B cell (primary cell): ENCODE data around the gene ATRNL1. TPM values are rescaled to one million over a fixed set of nuclear protein-coding genes. Genes with fewer than 3 reads are reported as not detected.
"Not testable (repeated sequence)": the region's sequence is repeated elsewhere in the genome, so short reads cannot be mapped to it uniquely, and the experiment has no call there.

Source experiments
- ATAC-seq: fragments of 200-7000 bp; cut with Tn5 transposase; one replicate; pipeline ENCODE4 v1.10.0; 2021; ENCODE audit warnings: low read depth, mild to moderate bottlenecking, moderate number of reproducible peaks, moderate library complexity
- CTCF ChIA-PET: fragments of 350-600 bp; sonication (Branson Sonifier 250); formaldehyde crosslinking; loops from one replicate; lab custom pipeline; 2021; ENCODE audit warnings: antibody characterized with exemption, inconsistent platforms; lab: Charles Lee
- POLR2A ChIA-PET: fragments of 350-600 bp; sonication (Branson Sonifier 250); formaldehyde crosslinking; loops from one replicate; lab custom pipeline; 2021; ENCODE audit warnings: antibody characterized with exemption; lab: Charles Lee
- DNase-seq: peaks from one replicate; pipeline ENCODE4 v3.0.0; 2013
- H2AFZ ChIP-seq: 2 replicates; pipeline ENCODE4 v1.6.1; 2012; ENCODE audit warnings: mild to moderate bottlenecking, low read depth, low read length; ENCODE audit not compliant: insufficient read depth, poor library complexity, severe bottlenecking
- H3K27ac ChIP-seq, 2 donors: 1 replicate in 1 of 2; 2 replicates in 1 of 2; pipeline ENCODE4 v1.5.1; 2012 to 2013; ENCODE audit warnings: low read length in 2 of 2, mild to moderate bottlenecking in 2 of 2, moderate library complexity in 1 of 2
- H3K27me3 ChIP-seq, 4 experiments: fragments of 200-600 bp in 1 of 4; sonication (generic) in 1 of 4; replicated peaks in 1 of 4; 1 replicate in 2 of 4; 2 replicates in 2 of 4; pipeline versions ENCODE4 v1.6.1 to v1.7.0; 2013 to 2016; ENCODE audit warnings: low read length in 3 of 4, mild to moderate bottlenecking in 2 of 4, mixed read lengths in 1 of 4, moderate library complexity in 1 of 4; ENCODE audit not compliant: insufficient read depth in 4 of 4, control insufficient read depth in 3 of 4; ENCODE audit errors: control extremely low read depth in 1 of 4
- H3K36me3 ChIP-seq, 2 experiments: replicated peaks in 1 of 2; 1 replicate in 1 of 2; 2 replicates in 1 of 2; pipeline versions ENCODE4 v1.6.1 to v1.7.1; 2013; ENCODE audit warnings: low read length in 1 of 2; ENCODE audit not compliant: insufficient read depth in 2 of 2, control insufficient read depth in 1 of 2; ENCODE audit errors: control extremely low read depth in 1 of 2, extremely low read depth in 1 of 2
- H3K4me1 ChIP-seq, 2 donors: fragments of 200-600 bp in 1 of 2; sonication (generic) in 1 of 2; 1 replicate in 1 of 2; 2 replicates in 1 of 2; pipeline versions ENCODE4 v1.5.1 to v1.6.1; 2013 to 2017; ENCODE audit warnings: low read length in 2 of 2; ENCODE audit not compliant: control insufficient read depth in 2 of 2, insufficient read depth in 2 of 2
- H3K4me2 ChIP-seq: replicated peaks from 2 replicates; pipeline ENCODE3; 2012; ENCODE audit warnings: mild to moderate bottlenecking, low read depth, low read length; ENCODE audit not compliant: poor library complexity, severe bottlenecking
- H3K4me3 ChIP-seq, 5 experiments: fragments of 200-600 bp in 1 of 5; sonication (generic) in 1 of 5; 1 replicate in 3 of 5; 2 replicates in 2 of 5; pipeline versions ENCODE4 v1.5.1 to v1.7.0; 2011 to 2016; ENCODE audit warnings: low read length in 4 of 5, mild to moderate bottlenecking in 4 of 5, low read depth in 2 of 5, control low read depth in 1 of 5, moderate library complexity in 1 of 5; ENCODE audit not compliant: insufficient read depth in 1 of 5; ENCODE audit errors: control extremely low read depth in 1 of 5, extremely low read depth in 1 of 5
- H3K79me2 ChIP-seq: fragments of 200-600 bp; sonication (generic); one replicate; pipeline ENCODE4 v1.6.0; 2016; ENCODE audit warnings: low read length; ENCODE audit not compliant: control insufficient read depth, insufficient read depth
- H3K9ac ChIP-seq: fragments of 200-600 bp; sonication (generic); 2 replicates; pipeline ENCODE4 v1.6.1; 2017; ENCODE audit warnings: mild to moderate bottlenecking, low read length, moderate library complexity
- H3K9me3 ChIP-seq, 3 donors: one replicate each; pipeline versions ENCODE4 v1.6.1 to v1.7.1; 2013; ENCODE audit warnings: low read length in 2 of 3; ENCODE audit not compliant: control insufficient read depth in 2 of 3, insufficient read depth in 1 of 3; ENCODE audit errors: control extremely low read depth in 1 of 3
- H4K20me1 ChIP-seq: 2 replicates; pipeline ENCODE4 v1.6.0; 2012; ENCODE audit warnings: mild to moderate bottlenecking, low read length; ENCODE audit not compliant: insufficient read depth, control insufficient read depth, poor library complexity, severe bottlenecking
- H3K27ac Mint-ChIP-seq: one replicate; pipeline ENCODE4 v1.8.0; 2021; ENCODE audit warnings: mixed read lengths
- H3K27me3 Mint-ChIP-seq: one replicate; pipeline ENCODE4 v1.8.0; 2021; ENCODE audit warnings: mixed read lengths
- H3K4me1 Mint-ChIP-seq: one replicate; pipeline ENCODE4 v1.8.0; 2021; ENCODE audit warnings: mixed read lengths
- H3K4me3 Mint-ChIP-seq: one replicate; pipeline ENCODE4 v1.8.0; 2021; ENCODE audit warnings: mixed read lengths
- H3K9me3 Mint-ChIP-seq: one replicate; pipeline ENCODE4 v1.8.0; 2022; ENCODE audit warnings: mixed read lengths; ENCODE audit not compliant: insufficient read depth
- CTCF ChIP-seq: fragments of 200-600 bp; IDR thresholded peaks from one replicate; pipeline ENCODE4 v1.8.0; 2022; ENCODE audit warnings: antibody characterized with exemption, mild to moderate bottlenecking
- EZH2 ChIP-seq: IDR thresholded peaks from 2 replicates; pipeline ENCODE4 v1.6.1; 2012; ENCODE audit warnings: borderline replicate concordance, low read depth, mild to moderate bottlenecking, moderate library complexity, low read length; ENCODE audit not compliant: insufficient read depth, poor library complexity, severe bottlenecking
- WGBS: methylation state at CpG from one replicate; pipeline ENCODE4 v1.1.5; 2013; ENCODE audit warnings: missing lambda C conversion rate; ENCODE audit not compliant: insufficient coverage; 5-methylcytosine and 5-hydroxymethylcytosine counted together
- intact Hi-C: fragments of 100-400 bp; cut with micrococcal nuclease; formaldehyde crosslinking; loops from one replicate; pipeline ENCODE4 v1.10.0; 2022
- polyA plus RNA-seq: library from polyadenylated mRNA; depleted of rRNA; stranded (reverse); fragments of >200 nt; gene quantifications from 2 replicates; pipeline ENCODE4 v1.2.3, GENCODE V29; 2012
- total RNA-seq, 2 donors: library from RNA; stranded (reverse); fragments of 120-200 nt in 1 of 2; gene quantifications; 1 replicate in 1 of 2; 2 replicates in 1 of 2; pipeline versions ENCODE4 v1.2.3 to v1.2.4, GENCODE V29; 2013 to 2022

The ATRNL1 gene
- total and polyA plus RNA-seq, 2 donors (not counting 1 experiment from before 2014, with no cell fraction given): 0.24 to 2.2 TPM

GRCh38 chr10:115239761-115240160, 146.6 kb downstream of the ATRNL1 start:
- Histone ChIP-seq H3K9ac (no peak overlapping the region), H3K4me2 (no peak overlapping the region), H3K9me3 (peaks cover 0 to 4% (median 0%) of the 10 kb centered on the region in 3 donors), H3K4me1 (no peaks in the 10 kb centered on the region), H3K36me3 (no peaks in the 10 kb centered on the region), H2AFZ (no peak overlapping the region), H3K27me3 (no peaks in the 10 kb centered on the region), H3K4me3 (no peak overlapping the region), H4K20me1 (no peaks in the 10 kb centered on the region), H3K27ac (no peak overlapping the region), H3K79me2 (no peaks in the 10 kb centered on the region)
- CTCF ChIA-PET: no interaction called here
- TF ChIP-seq EZH2 (no peak), CTCF (no peak)
- 92% methylated on average over 2 of the region's 2 CpGs for WGBS
- H3K27me3 Mint-ChIP-seq: no peaks in the 10 kb centered on the region
- H3K4me1 Mint-ChIP-seq: no peaks in the 10 kb centered on the region
- no peak overlapping the region for H3K4me3 Mint-ChIP-seq
- intact Hi-C loops: no loop called here
- H3K9me3 Mint-ChIP-seq: peaks cover 3% of the 10 kb centered on the region
- DNase-seq: no peak
- H3K27ac Mint-ChIP-seq: no peak overlapping the region
- POLR2A ChIA-PET: no interaction called here
- no peak for ATAC-seq

- ATAC-seq (no peak), DNase-seq (no peak)
- Histone ChIP-seq H3K79me2 (no peaks in the 10 kb centered on the region), H4K20me1 (no peaks in the 10 kb centered on the region), H2AFZ (no peak overlapping the region), H3K36me3 (no peaks in the 10 kb centered on the region), H3K9ac (no peak overlapping the region), H3K27ac (no peak overlapping the region), H3K4me3 (no peak overlapping the region), H3K4me2 (no peak overlapping the region), H3K27me3 (no peaks in the 10 kb centered on the region), H3K9me3 (peaks cover 0 to 3% (median 0%) of the 10 kb centered on the region in 3 donors), H3K4me1 (no peaks in the 10 kb centered on the region)
- no peak overlapping the region for H3K27ac Mint-ChIP-seq
- intact Hi-C loops: no loop called here
- ChIA-PET POLR2A (no interaction called here), CTCF (no interaction called here)
- WGBS: no CpG with 5 or more reads among the region's 3 CpGs
- H3K9me3 Mint-ChIP-seq: peaks cover 6% of the 10 kb centered on the region
- no peak overlapping the region for H3K4me3 Mint-ChIP-seq
- H3K27me3 Mint-ChIP-seq: no peaks in the 10 kb centered on the region
- TF ChIP-seq EZH2: no peak
- no peak for TF ChIP-seq CTCF
- H3K4me1 Mint-ChIP-seq: no peaks in the 10 kb centered on the region
These were observed 157.6 kb downstream of the ATRNL1 start for GRCh38 chr10:115250784-115251183.

GRCh38 chr10:115253765-115254164, 160.6 kb downstream of the ATRNL1 start:
- H3K27ac ChIP-seq, CTCF ChIA-PET: not testable (repeated sequence)

More at GRCh38 chr10:115253765-115254164, 160.6 kb downstream of the ATRNL1 start:
- H3K27me3 Mint-ChIP-seq, H3K4me3 ChIP-seq, DNase-seq, H3K27me3 ChIP-seq, H3K4me3 Mint-ChIP-seq, H4K20me1 ChIP-seq, H3K4me1 ChIP-seq, H3K9me3 ChIP-seq, POLR2A ChIA-PET, H3K36me3 ChIP-seq, H2AFZ ChIP-seq, H3K4me2 ChIP-seq, H3K79me2 ChIP-seq, ATAC-seq, intact Hi-C loops, H3K27ac Mint-ChIP-seq, H3K9ac ChIP-seq, H3K9me3 Mint-ChIP-seq, H3K4me1 Mint-ChIP-seq: not testable (repeated sequence)
- no CpG with 5 or more reads among the region's 1 CpG for WGBS
